ENCODE measurements around the gene FNTB.

The FNTB gene

GRCh38 chr14:65101631-65102440, 115.1 kb downstream of the FNTB start:
- Mint-ChIP-seq H3K36me3 (ENCODE audit: insufficient read depth) (peaks cover 18% of the 10 kb centered on the region), H3K27ac (ENCODE audit: low read depth) (peak overlapping the region; percentile 96), H3K4me1 (peaks cover 36% of the 10 kb centered on the region), H3K27me3 (no peaks in the 10 kb centered on the region), H3K9me3 (no peaks in the 10 kb centered on the region), H3K4me3 (peak overlapping the region; percentile 80)
- DNase-seq (ENCODE audit: low spot score in 2 of 2) (peak in 1 of 2 donors; percentile 20), ATAC-seq (replicated peaks; ENCODE audit: extremely low read depth, poor library complexity, severe bottlenecking) (peak; percentile 8)

- H3K4me3 Mint-ChIP-seq = peak within 1 kb of the TSS; percentile 80
- ATAC-seq (replicated peaks; ENCODE audit: extremely low read depth, poor library complexity, severe bottlenecking) (peak; percentile 94), DNase-seq (ENCODE audit: low spot score in 2 of 2) (peak; percentile 91 to 99)
- peaks cover 29% of the 10 kb centered on the region for H3K4me1 Mint-ChIP-seq
- no peaks in the 10 kb centered on the region for H3K27me3 Mint-ChIP-seq
- no peaks in the 10 kb centered on the region for H3K9me3 Mint-ChIP-seq
- peaks cover 14% of the 10 kb centered on the region for H3K36me3 Mint-ChIP-seq (ENCODE audit: insufficient read depth)
- H3K27ac Mint-ChIP-seq (ENCODE audit: low read depth) = peak within 1 kb of the TSS; percentile 96
Observed at GRCh38 chr14:65102441-65103149, 115.9 kb downstream of the FNTB start, which contains the start of gene MAX. MAX (minus strand) TSS chr14:65102517; CDS start chr14:65102339, 178 bp downstream.

GRCh38 chr14:65103150-65103760, 116.6 kb downstream of the FNTB start:
- ATAC-seq (replicated peaks; ENCODE audit: extremely low read depth, poor library complexity, severe bottlenecking) (no peak), DNase-seq (ENCODE audit: low spot score in 2 of 2) (no peak)
- peaks cover 25% of the 10 kb centered on the region for H3K4me1 Mint-ChIP-seq
- H3K27ac Mint-ChIP-seq (ENCODE audit: low read depth) = peak overlapping the region; percentile 92
- peaks cover 14% of the 10 kb centered on the region for H3K36me3 Mint-ChIP-seq (ENCODE audit: insufficient read depth)
- no peaks in the 10 kb centered on the region for H3K27me3 Mint-ChIP-seq
- no peaks in the 10 kb centered on the region for H3K9me3 Mint-ChIP-seq
- H3K4me3 Mint-ChIP-seq = peak overlapping the region; percentile 80

GRCh38 chr14:65104791-65105190, 118.1 kb downstream of the FNTB start:
- peaks cover 18% of the 10 kb centered on the region for H3K4me1 Mint-ChIP-seq
- H3K27ac Mint-ChIP-seq (ENCODE audit: low read depth) = no peak overlapping the region
- ATAC-seq (replicated peaks; ENCODE audit: extremely low read depth, poor library complexity, severe bottlenecking) (no peak), DNase-seq (ENCODE audit: low spot score in 2 of 2) (no peak)
- no peak overlapping the region for H3K4me3 Mint-ChIP-seq
- H3K36me3 Mint-ChIP-seq (ENCODE audit: insufficient read depth) = peaks cover 14% of the 10 kb centered on the region
- H3K27me3 Mint-ChIP-seq = no peaks in the 10 kb centered on the region
- no peaks in the 10 kb centered on the region for H3K9me3 Mint-ChIP-seq

GRCh38 chr14:65106316-65106715, 119.6 kb downstream of the FNTB start:
- Mint-ChIP-seq H3K27ac (ENCODE audit: low read depth) (no peak overlapping the region), H3K4me1 (peaks cover 6% of the 10 kb centered on the region), H3K9me3 (no peaks in the 10 kb centered on the region), H3K36me3 (ENCODE audit: insufficient read depth) (peaks cover 6% of the 10 kb centered on the region), H3K4me3 (no peak overlapping the region), H3K27me3 (no peaks in the 10 kb centered on the region)
- ATAC-seq (replicated peaks; ENCODE audit: extremely low read depth, poor library complexity, severe bottlenecking) (no peak), DNase-seq (ENCODE audit: low spot score in 2 of 2) (no peak)

GRCh38 chr14:65106736-65107135, 120.0 kb downstream of the FNTB start:
- DNase-seq (ENCODE audit: low spot score in 2 of 2) (no peak), ATAC-seq (replicated peaks; ENCODE audit: extremely low read depth, poor library complexity, severe bottlenecking) (no peak)
- Mint-ChIP-seq H3K27ac (ENCODE audit: low read depth) (no peak overlapping the region), H3K4me3 (no peak overlapping the region), H3K36me3 (ENCODE audit: insufficient read depth) (peaks cover 5% of the 10 kb centered on the region), H3K4me1 (peaks cover 5% of the 10 kb centered on the region), H3K9me3 (no peaks in the 10 kb centered on the region), H3K27me3 (no peaks in the 10 kb centered on the region)

- no peak for ATAC-seq (replicated peaks; ENCODE audit: extremely low read depth, poor library complexity, severe bottlenecking)
- H3K4me3 Mint-ChIP-seq = no peak overlapping the region
- H3K27me3 Mint-ChIP-seq = no peaks in the 10 kb centered on the region
- peaks cover 3% of the 10 kb centered on the region for H3K36me3 Mint-ChIP-seq (ENCODE audit: insufficient read depth)
- H3K27ac Mint-ChIP-seq (ENCODE audit: low read depth) = no peak overlapping the region
- no peak for DNase-seq (ENCODE audit: low spot score in 2 of 2)
- peaks cover 5% of the 10 kb centered on the region for H3K4me1 Mint-ChIP-seq
- H3K9me3 Mint-ChIP-seq = no peaks in the 10 kb centered on the region
Observed at GRCh38 chr14:65107200-65107599, 120.5 kb downstream of the FNTB start.

- H3K4me1 Mint-ChIP-seq = peaks cover 5% of the 10 kb centered on the region
- H3K27ac Mint-ChIP-seq (ENCODE audit: low read depth) = no peak overlapping the region
- no peak for ATAC-seq (replicated peaks; ENCODE audit: extremely low read depth, poor library complexity, severe bottlenecking)
- no peaks in the 10 kb centered on the region for H3K27me3 Mint-ChIP-seq
- no peaks in the 10 kb centered on the region for H3K36me3 Mint-ChIP-seq (ENCODE audit: insufficient read depth)
- no peaks in the 10 kb centered on the region for H3K9me3 Mint-ChIP-seq
- DNase-seq (ENCODE audit: low spot score in 2 of 2) = no peak
- H3K4me3 Mint-ChIP-seq = no peak overlapping the region
Observed at GRCh38 chr14:65109357-65109756, 122.7 kb downstream of the FNTB start.

- DNase-seq (ENCODE audit: low spot score in 2 of 2) (no peak), ATAC-seq (replicated peaks; ENCODE audit: extremely low read depth, poor library complexity, severe bottlenecking) (no peak)
- no peaks in the 10 kb centered on the region for H3K27me3 Mint-ChIP-seq
- H3K9me3 Mint-ChIP-seq = no peaks in the 10 kb centered on the region
- H3K36me3 Mint-ChIP-seq (ENCODE audit: insufficient read depth) = no peaks in the 10 kb centered on the region
- no peak overlapping the region for H3K4me3 Mint-ChIP-seq
- peaks cover 5% of the 10 kb centered on the region for H3K4me1 Mint-ChIP-seq
- no peak overlapping the region for H3K27ac Mint-ChIP-seq (ENCODE audit: low read depth)
Observed at GRCh38 chr14:65110525-65110924, 123.8 kb downstream of the FNTB start.

All from central memory CD8-positive, alpha-beta T cell (primary cell).